ENCODE data around the gene CLIC5.

DNA sequence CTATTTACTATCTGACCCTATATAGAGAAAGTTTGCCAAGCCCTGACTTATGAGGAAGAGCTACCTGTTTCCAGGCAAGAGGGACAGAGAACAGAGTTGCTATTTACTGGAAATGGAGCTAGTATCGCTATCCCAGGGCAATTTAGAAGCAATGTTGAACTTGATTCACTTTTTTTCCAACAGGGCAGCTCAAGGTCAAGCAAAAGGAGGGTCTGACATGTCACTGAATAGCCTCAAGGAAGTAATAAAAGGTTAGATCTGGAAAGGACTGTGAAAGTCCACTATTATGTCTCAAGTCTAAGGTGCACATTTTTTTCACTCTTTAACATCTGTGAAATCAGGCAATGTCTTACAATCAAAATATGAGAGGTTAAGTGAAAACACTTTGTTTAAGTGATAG is 84.4 kb downstream of the CLIC5 start:
- TF ChIP-seq, protein P1, sequence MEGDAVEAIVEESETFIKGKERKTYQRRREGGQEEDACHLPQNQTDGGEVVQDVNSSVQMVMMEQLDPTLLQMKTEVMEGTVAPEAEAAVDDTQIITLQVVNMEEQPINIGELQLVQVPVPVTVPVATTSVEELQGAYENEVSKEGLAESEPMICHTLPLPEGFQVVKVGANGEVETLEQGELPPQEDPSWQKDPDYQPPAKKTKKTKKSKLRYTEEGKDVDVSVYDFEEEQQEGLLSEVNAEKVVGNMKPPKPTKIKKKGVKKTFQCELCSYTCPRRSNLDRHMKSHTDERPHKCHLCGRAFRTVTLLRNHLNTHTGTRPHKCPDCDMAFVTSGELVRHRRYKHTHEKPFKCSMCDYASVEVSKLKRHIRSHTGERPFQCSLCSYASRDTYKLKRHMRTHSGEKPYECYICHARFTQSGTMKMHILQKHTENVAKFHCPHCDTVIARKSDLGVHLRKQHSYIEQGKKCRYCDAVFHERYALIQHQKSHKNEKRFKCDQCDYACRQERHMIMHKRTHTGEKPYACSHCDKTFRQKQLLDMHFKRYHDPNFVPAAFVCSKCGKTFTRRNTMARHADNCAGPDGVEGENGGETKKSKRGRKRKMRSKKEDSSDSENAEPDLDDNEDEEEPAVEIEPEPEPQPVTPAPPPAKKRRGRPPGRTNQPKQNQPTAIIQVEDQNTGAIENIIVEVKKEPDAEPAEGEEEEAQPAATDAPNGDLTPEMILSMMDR (IDR thresholded peaks at IDR 0.05; ENCODE audit: poor library complexity, severe bottlenecking) = no peak
- TF ChIP-seq EZH2 (IDR thresholded peaks at IDR 0.05; ENCODE audit: borderline replicate concordance, insufficient read depth, low read length, poor library complexity, severe bottlenecking) (no peak), RAD21 (conservative IDR thresholded peaks at IDR 0.05) (no peak)
